WTC11 (cell line): ENCODE measurements around the gene ITCH. TPM values are rescaled to one million over a fixed set of nuclear protein-coding genes. Genes with fewer than 3 reads are reported as not detected.

Experiments
- ATAC-seq: fragments of 200-7000 bp; cut with Tn5 transposase; 2 replicates; pipeline ENCODE4 v1.10.0; 2021; ENCODE audit warnings: mild to moderate bottlenecking, moderate library complexity
- CTCF ChIA-PET: fragments of 300-600 bp; sonication (Branson Sonifier 250); formaldehyde crosslinking; loops from one replicate; lab custom pipeline; 2021; ENCODE audit warnings: antibody characterized with exemption; lab: Charles Lee
- POLR2A ChIA-PET: fragments of 350-600 bp; sonication (Branson Sonifier 250); formaldehyde crosslinking; loops from one replicate; lab custom pipeline; 2021; ENCODE audit warnings: antibody characterized with exemption; lab: Charles Lee
- DNase-seq: peaks from one replicate; pipeline ENCODE4 v3.0.0; 2021; ENCODE audit warnings: low spot score
- H3K27ac Mint-ChIP-seq: 2 replicates; pipeline ENCODE4 v1.8.0; 2021; ENCODE audit warnings: mixed read lengths
- H3K27me3 Mint-ChIP-seq: 2 replicates; pipeline ENCODE4 v1.8.0; 2021; ENCODE audit warnings: low read depth, mild to moderate bottlenecking, moderate library complexity, mixed read lengths
- H3K36me3 Mint-ChIP-seq: 2 replicates; pipeline ENCODE4 v1.8.0; 2021; ENCODE audit warnings: mixed read lengths
- H3K4me1 Mint-ChIP-seq: 2 replicates; pipeline ENCODE4 v1.8.0; 2022; ENCODE audit warnings: mixed read lengths
- H3K4me3 Mint-ChIP-seq: 2 replicates; pipeline ENCODE4 v1.8.0; 2021; ENCODE audit warnings: mild to moderate bottlenecking, moderate library complexity, mixed read lengths
- H3K9me3 Mint-ChIP-seq: 2 replicates; pipeline ENCODE4 v1.8.0; 2021; ENCODE audit warnings: mixed read lengths
- ATF3 ChIP-seq: sonication (generic); formaldehyde crosslinking; conservative IDR thresholded peaks from 2 replicates; pipeline ENCODE4 v1.8.1; 2022; ENCODE audit warnings: mild to moderate bottlenecking, missing genetic modification reagents
- E2F4 ChIP-seq: sonication (generic); formaldehyde crosslinking; IDR thresholded peaks from 2 replicates; pipeline ENCODE4 v1.8.1; 2022; ENCODE audit warnings: low read depth, mild to moderate bottlenecking, moderate library complexity, missing genetic modification reagents, borderline replicate concordance
- E2F5 ChIP-seq: sonication (generic); formaldehyde crosslinking; IDR thresholded peaks from 2 replicates; pipeline ENCODE4 v1.8.1; 2022; ENCODE audit warnings: mild to moderate bottlenecking, moderate library complexity, missing genetic modification reagents
- ESRRA ChIP-seq: sonication (generic); formaldehyde crosslinking; IDR thresholded peaks from 2 replicates; pipeline ENCODE4 v1.8.1; 2022; ENCODE audit warnings: mild to moderate bottlenecking, missing genetic modification reagents, borderline replicate concordance
- ETV6 ChIP-seq: sonication (generic); formaldehyde crosslinking; IDR thresholded peaks from 2 replicates; pipeline ENCODE4 v1.8.1; 2022; ENCODE audit warnings: mild to moderate bottlenecking, missing genetic modification reagents
- FOXJ3 ChIP-seq: sonication (generic); formaldehyde crosslinking; IDR thresholded peaks from 2 replicates; pipeline ENCODE4 v1.9.0; 2021; ENCODE audit warnings: missing genetic modification reagents, mild to moderate bottlenecking, borderline replicate concordance
- FOXP1 ChIP-seq: sonication (generic); formaldehyde crosslinking; IDR thresholded peaks from 2 replicates; pipeline ENCODE4 v1.8.0; 2022; ENCODE audit warnings: missing genetic modification reagents, mild to moderate bottlenecking, moderate library complexity, borderline replicate concordance
- GABPB1 ChIP-seq: sonication (generic); formaldehyde crosslinking; IDR thresholded peaks from 2 replicates; pipeline ENCODE4 v1.8.1; 2023; ENCODE audit warnings: mild to moderate bottlenecking, missing genetic modification reagents
- HMGA2 ChIP-seq: fragments of 250-450 bp; sonication (Bioruptor Pico); IDR thresholded peaks from 2 replicates; pipeline ENCODE4 v1.4.0; 2021; ENCODE audit warnings: mild to moderate bottlenecking, moderate library complexity
- HMGXB4 ChIP-seq: sonication (generic); formaldehyde crosslinking; IDR thresholded peaks from 2 replicates; pipeline ENCODE4 v1.8.1; 2023; ENCODE audit warnings: mild to moderate bottlenecking, moderate library complexity, missing genetic modification reagents
- MAX ChIP-seq: sonication (generic); formaldehyde crosslinking; IDR thresholded peaks from 2 replicates; pipeline ENCODE4 v1.8.0; 2022; ENCODE audit warnings: mild to moderate bottlenecking, missing genetic modification reagents
- SMAD3 ChIP-seq: sonication (generic); formaldehyde crosslinking; IDR thresholded peaks from 2 replicates; pipeline ENCODE4 v1.8.0; 2022; ENCODE audit warnings: missing genetic modification reagents, mild to moderate bottlenecking, borderline replicate concordance
- STAT6 ChIP-seq: sonication (generic); formaldehyde crosslinking; conservative IDR thresholded peaks from 2 replicates; pipeline ENCODE4 v1.8.1; 2023; ENCODE audit warnings: mild to moderate bottlenecking, low read depth, missing genetic modification reagents, moderate library complexity
- TEAD1 ChIP-seq: sonication (generic); formaldehyde crosslinking; IDR thresholded peaks from 2 replicates; pipeline ENCODE4 v1.8.0; 2022; ENCODE audit warnings: mild to moderate bottlenecking, missing genetic modification reagents
- ZMAT4 ChIP-seq: fragments of 250-450 bp; sonication (Bioruptor Pico); IDR thresholded peaks from 2 replicates; pipeline ENCODE4 v1.9.0; 2021; ENCODE audit warnings: mild to moderate bottlenecking
- ZNF219 ChIP-seq: sonication (generic); formaldehyde crosslinking; IDR thresholded peaks from 2 replicates; pipeline ENCODE4 v1.8.0; 2023; ENCODE audit warnings: missing genetic modification reagents, mild to moderate bottlenecking, borderline replicate concordance
- ZNF532 ChIP-seq: fragments of 250-450 bp; sonication (Bioruptor Pico); IDR thresholded peaks from 2 replicates; pipeline ENCODE4 v1.9.0; 2021; ENCODE audit warnings: mild to moderate bottlenecking, borderline replicate concordance
- ZNF671 ChIP-seq: fragments of 250-450 bp; sonication (Bioruptor Pico); IDR thresholded peaks from 2 replicates; pipeline ENCODE4 v1.8.0; 2021; ENCODE audit warnings: mild to moderate bottlenecking
- total RNA-seq: library from RNA; stranded (reverse); gene quantifications from 3 replicates; pipeline ENCODE4 v1.2.3, GENCODE V29; 2021

Gene ITCH
- total RNA-seq, 1 experiment from 2014 or later = 35.8 TPM

- no peak for TF ChIP-seq E2F4 (CRISPR knock-in tag)
- TF ChIP-seq HMGA2 (CRISPR knock-in tag) = no peak
- no peak for TF ChIP-seq FOXJ3 (CRISPR knock-in tag)
- TF ChIP-seq, all 79 proteins: peak for 0
Observed at GRCh38 chr20:34541917-34542316, 178.8 kb downstream of the ITCH start (continued).

- CTCF ChIA-PET = interaction anchor here (0.8 to 2.6 kb wide), 3 partner anchors 19 to 230 kb away, joined by 3 to 10 read pairs (median 4); no protein-coding TSS in a partner anchor
- no peak for TF ChIP-seq SMAD3 (CRISPR knock-in tag)
- ATAC-seq = no peak
- Mint-ChIP-seq H3K27ac (no peak overlapping the region), H3K4me3 (no peak overlapping the region), H3K9me3 (no peaks in the 10 kb centered on the region), H3K36me3 (peaks cover 15% of the 10 kb centered on the region), H3K27me3 (0 out of 2 replicates have a peak, but pooled peaks cover 3% of the 10 kb centered on the region), H3K4me1 (peaks cover 12% of the 10 kb centered on the region)
- POLR2A ChIA-PET = no interaction called here
- no peak for DNase-seq
Observed at GRCh38 chr20:34542439-34542838, 179.4 kb downstream of the ITCH start.

GRCh38 chr20:34543463-34544056 is 180.5 kb downstream of the ITCH start:
- Mint-ChIP-seq H3K36me3 (peaks cover 15% of the 10 kb centered on the region), H3K4me3 (no peak overlapping the region), H3K9me3 (no peaks in the 10 kb centered on the region), H3K4me1 (peaks cover 12% of the 10 kb centered on the region), H3K27me3 (0 out of 2 replicates have a peak, but pooled peaks cover 3% of the 10 kb centered on the region), H3K27ac (no peak overlapping the region; the same call in 1 of the 2 replicates)
- ChIA-PET CTCF (interaction anchor here (1.1 to 2.6 kb wide), 11 partner anchors 10 to 353 kb away, joined by 3 to 17 read pairs (median 7); partner anchors contain the start of genes AHCY, MAP1LC3A and PIGU), POLR2A (interaction anchor here (1.5 kb wide), 1 partner anchor 15 kb away, joined by 6 read pairs; the partner anchor contains the start of gene MAP1LC3A)
- TF ChIP-seq ZMAT4 (no peak), ESRRA (no peak), SMAD3 (CRISPR knock-in tag) (no peak), ATF3 (CRISPR knock-in tag) (no peak), GABPB1 (no peak), FOXP1 (CRISPR knock-in tag) (no peak), FOXJ3 (CRISPR knock-in tag) (no peak), MAX (CRISPR knock-in tag) (no peak), ZNF671 (no peak), TEAD1 (CRISPR knock-in tag) (no peak), STAT6 (no peak), HMGXB4 (CRISPR knock-in tag) (no peak), ZNF532 (CRISPR knock-in tag) (no peak), ETV6 (CRISPR knock-in tag) (no peak), ZNF219 (CRISPR knock-in tag) (no peak), E2F5 (no peak)
- DNase-seq = no peak
- ATAC-seq = no peak
